Measurements from ENCODE around the gene TLN1.

DNA sequence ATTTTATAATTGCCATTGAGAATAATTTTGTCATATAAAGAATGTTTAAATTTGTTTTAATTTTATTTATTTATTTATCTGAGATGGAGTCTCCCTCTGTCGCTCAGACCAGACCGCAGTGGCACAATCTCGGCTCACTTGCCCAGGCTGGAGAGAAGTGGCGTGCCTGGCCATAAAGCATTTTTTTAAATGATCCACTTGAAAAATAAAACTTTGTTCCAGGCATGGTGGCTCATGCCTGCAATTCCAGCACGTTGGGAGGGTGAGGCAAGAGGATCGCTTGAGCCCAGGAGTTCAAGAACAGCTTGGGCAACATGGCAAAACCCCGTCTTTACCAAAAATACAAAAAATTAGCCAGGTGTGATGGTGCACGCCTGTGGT is 79.2 kb downstream of the TLN1 start:
- TF ChIP-seq, protein P1, sequence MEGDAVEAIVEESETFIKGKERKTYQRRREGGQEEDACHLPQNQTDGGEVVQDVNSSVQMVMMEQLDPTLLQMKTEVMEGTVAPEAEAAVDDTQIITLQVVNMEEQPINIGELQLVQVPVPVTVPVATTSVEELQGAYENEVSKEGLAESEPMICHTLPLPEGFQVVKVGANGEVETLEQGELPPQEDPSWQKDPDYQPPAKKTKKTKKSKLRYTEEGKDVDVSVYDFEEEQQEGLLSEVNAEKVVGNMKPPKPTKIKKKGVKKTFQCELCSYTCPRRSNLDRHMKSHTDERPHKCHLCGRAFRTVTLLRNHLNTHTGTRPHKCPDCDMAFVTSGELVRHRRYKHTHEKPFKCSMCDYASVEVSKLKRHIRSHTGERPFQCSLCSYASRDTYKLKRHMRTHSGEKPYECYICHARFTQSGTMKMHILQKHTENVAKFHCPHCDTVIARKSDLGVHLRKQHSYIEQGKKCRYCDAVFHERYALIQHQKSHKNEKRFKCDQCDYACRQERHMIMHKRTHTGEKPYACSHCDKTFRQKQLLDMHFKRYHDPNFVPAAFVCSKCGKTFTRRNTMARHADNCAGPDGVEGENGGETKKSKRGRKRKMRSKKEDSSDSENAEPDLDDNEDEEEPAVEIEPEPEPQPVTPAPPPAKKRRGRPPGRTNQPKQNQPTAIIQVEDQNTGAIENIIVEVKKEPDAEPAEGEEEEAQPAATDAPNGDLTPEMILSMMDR (IDR thresholded peaks at IDR 0.05; ENCODE audit: insufficient read depth, low read length): no peak
- TF ChIP-seq GABPA (IDR thresholded peaks at IDR 0.05; ENCODE audit: low read depth): no peak
